GM18511 (cell line): ENCODE measurements around the gene PCDH15.

Experiments
- ATAC-seq: cut with Tn5 transposase; IDR thresholded peaks from one replicate; pipeline ENCODE4 v1.9.1; 2021; ENCODE audit warnings: mild to moderate bottlenecking, moderate library complexity; ENCODE audit not compliant: unreplicated experiment

PCDH15 gene

DNA sequence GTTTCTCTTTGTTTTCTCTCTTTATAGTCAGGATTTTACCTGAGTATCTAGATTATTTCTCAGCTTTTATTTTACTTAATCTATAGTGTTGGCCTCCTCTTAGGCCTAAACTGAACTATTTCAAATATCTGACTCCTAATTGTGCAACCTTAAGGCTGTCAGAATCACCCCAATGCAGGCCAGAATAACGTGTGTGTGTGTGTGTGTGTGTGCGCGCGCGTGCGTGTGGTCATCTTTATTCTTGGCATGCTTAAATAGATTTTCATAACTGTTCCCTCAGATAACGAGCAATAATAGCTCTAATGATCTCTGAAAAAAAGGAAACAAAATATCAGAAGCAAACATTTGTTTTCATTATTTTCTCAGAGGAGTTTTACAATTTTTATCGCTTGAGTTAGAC lies 92.4 kb downstream of the PCDH15 start:
- ATAC-seq: no peak

DNA sequence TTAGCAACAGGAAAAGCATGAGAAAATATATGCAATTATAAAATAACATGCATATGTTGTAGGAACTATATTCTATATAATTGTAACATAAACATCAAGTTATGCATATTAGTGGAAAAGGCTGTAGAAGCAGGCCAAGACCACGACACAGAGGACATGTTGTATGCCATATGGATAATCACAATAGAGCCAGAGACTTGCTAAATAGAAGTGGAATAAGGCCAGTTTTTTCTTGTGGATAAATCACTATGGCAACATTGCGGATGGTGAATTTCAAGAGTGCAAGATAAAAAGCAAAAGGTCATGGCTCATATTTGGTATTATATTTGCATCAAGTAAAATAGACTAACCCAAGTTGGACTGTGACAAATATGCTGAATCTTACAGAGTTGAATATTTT lies 93.0 kb downstream of the PCDH15 start:
- no peak for ATAC-seq

GRCh38 chr10:54702583-54703485 lies 98.2 kb downstream of the PCDH15 start:
- no peak for ATAC-seq

- ATAC-seq: no peak
These were observed 109.7 kb downstream of the PCDH15 start for GRCh38 chr10:54691331-54691730.

DNA sequence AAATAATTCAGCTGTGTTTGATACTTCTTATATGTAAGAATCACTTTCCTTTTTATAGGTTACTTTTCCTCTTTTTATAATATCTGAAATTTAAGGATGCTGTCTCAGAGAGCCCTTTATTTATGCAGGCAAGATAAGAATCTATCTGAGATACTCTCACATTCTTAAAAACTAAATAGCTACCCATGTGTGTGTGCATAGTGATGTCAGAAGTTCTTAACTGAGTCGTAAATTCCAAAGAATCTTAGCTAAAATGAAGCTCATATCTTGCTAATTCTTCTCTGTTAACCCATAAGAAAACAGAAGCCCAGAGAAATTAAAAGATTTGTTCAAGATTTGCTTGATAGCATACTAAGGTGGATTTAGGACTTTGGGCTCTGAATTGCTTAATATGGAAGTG lies 118.5 kb downstream of the PCDH15 start:
- no peak for ATAC-seq

- no peak for ATAC-seq
These were observed 119.9 kb downstream of the PCDH15 start for GRCh38 chr10:54681136-54681535.

GRCh38 chr10:54667136-54667535 lies 133.9 kb downstream of the PCDH15 start:
- no peak for ATAC-seq

- no peak for ATAC-seq
These were observed 134.8 kb downstream of the PCDH15 start for GRCh38 chr10:54666192-54666591.

GRCh38 chr10:54665095-54665494 lies 135.9 kb downstream of the PCDH15 start:
- no peak for ATAC-seq

- no peak for ATAC-seq
These were observed 140.6 kb downstream of the PCDH15 start for GRCh38 chr10:54660397-54660796.

GRCh38 chr10:54656643-54657042 lies 144.4 kb downstream of the PCDH15 start:
- no peak for ATAC-seq

DNA sequence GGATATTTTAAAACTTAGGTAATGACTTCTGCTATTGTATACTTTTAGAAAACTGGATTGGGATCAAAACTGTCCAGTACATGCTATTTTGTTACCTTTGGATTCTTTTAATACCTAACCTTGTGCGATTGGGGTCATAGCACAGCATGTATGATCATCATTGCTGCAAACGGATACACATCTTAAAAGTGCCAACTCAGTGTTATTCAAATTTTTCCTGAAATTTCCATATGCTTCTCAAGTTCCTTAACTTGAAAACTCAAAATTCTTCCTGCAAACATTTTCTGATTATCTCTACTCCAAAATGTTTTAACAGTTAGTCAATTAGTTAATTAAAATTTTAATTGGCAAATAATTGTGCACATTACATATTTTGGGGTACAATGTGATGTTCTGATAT lies 147.5 kb downstream of the PCDH15 start:
- no peak for ATAC-seq

DNA sequence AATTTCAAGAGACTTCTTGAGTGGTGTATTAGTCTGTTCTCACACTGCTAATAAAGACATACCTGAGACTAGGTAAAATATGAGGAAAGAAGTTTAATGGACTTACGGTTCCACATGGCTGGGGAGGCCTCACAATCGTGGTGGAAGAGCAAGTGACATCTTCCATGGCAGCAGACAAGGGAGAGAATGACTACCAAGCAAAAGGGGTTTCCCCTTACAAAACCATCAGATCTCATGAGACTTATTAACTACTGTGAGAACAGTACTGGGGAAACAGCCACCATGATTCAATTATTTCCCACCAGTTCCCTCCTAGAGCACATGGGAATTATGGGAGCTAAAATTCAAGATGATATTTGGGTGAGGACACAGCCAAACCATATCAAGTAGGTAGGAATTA lies 150.5 kb downstream of the PCDH15 start:
- no peak for ATAC-seq

- no peak for ATAC-seq
These were observed 179.0 kb downstream of the PCDH15 start for GRCh38 chr10:54622017-54622416.

DNA sequence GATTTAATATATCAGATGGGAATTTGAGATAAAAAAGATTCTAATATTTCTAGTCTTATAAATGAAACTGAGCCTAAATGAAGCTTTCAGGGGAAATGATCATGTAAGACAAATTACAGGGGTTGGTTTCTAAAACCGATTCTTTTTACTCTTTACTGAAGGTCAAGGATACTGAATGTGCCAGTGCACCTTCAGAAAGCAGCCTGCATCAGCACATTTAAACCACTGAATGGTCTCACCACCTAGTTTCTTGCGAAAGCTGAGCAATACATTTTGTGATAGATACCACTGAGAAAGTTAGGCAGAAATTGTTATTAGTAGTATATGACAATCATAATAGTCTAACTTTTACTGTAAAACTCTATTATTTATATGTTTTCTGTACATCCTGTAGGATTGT lies 180.7 kb downstream of the PCDH15 start:
- no peak for ATAC-seq

GRCh38 chr10:54614072-54614471 lies 187.0 kb downstream of the PCDH15 start:
- no peak for ATAC-seq

DNA sequence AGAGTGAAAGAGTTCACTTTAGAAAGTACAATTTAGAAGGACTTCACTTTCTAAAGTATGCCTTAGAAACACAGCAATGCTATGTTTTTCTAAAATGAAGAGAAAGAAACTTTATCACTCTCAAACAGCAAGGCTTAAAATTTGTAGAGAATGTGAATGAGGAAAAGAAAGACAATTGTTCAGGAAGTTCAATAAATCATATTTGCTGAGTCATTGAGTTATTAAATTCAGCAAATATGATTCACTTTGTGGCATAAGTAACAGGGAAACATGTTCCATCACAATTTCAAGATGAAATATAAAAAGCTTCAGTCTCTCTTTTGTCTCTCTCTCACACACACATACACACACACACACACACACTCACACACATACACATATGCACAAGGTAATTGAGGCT lies 187.9 kb downstream of the PCDH15 start:
- no peak for ATAC-seq

DNA sequence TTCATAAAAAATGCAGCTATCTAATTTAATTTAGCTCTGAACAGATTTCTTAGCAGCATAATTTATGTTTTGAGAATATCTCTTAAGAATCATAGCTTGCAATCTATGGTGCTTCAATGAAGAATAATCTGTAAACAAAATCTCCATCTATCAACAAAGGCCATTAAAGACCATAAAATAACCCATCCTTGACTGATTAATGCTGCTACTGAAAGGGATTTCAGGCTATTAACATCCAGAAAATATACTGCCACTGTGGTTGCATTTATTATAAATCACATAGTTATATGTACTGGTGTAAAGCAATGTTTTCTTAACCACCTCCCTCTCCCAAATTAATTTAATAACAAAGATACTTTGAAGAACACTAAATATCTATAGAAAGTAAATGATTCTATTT lies 191.6 kb downstream of the PCDH15 start:
- no peak for ATAC-seq

- no peak for ATAC-seq
These were observed 193.0 kb downstream of the PCDH15 start for GRCh38 chr10:54607983-54608382.

DNA sequence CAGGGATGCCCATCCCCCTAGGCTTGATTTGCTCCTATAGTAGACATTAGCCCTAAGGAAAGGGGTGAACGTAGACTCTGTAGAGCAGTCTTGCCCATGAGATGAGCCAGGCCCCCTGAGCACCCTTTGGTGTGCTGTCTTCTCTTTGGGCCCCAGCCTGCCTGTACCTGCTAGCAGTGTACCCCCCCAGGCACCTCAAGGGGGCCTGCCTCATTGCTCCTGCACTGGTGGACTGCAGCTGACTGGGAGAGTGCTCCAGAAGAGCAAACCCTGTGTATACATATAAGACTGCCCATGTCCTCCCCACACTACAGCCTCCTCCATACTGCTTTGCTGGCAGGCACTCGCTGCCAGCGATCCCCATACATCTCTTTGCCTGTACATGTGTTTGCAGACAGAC lies 206.7 kb downstream of the PCDH15 start:
- no peak for ATAC-seq

DNA sequence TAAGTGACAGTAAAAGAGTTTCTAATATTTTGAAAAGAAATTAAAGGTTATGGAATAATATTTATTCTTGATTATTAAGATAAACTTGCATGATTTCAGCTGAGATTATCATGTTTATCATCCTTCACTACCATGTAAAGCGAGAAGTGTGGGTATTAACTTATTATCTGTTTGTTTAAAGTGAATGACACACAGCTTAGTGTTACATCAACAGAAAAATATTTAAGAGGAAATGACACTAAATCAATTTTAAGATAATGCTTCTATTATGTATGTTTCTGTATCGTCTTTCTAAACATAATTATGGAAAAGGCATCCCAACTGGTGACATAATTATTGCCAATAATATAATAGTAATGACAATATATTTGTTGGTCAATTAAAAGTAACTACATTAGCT lies 213.1 kb downstream of the PCDH15 start:
- no peak for ATAC-seq

DNA sequence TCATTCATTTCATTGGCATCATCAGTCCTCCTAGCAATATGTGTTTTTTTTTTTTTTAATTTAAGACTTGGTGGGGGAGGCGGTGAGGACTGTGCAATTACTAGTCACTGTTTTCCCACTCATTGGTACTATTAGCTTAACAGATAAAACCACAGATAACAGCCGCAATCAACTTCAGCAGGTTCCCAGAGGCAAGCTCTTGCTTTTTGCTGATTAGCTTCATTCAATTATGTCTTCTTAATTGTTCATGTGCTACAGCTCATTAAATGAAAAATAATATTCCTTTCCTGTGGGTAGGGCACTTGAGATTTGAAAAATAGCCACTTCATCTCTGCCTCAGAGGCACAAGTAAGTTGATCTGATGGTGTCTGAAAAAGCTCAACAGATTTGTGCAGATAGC lies 215.5 kb downstream of the PCDH15 start:
- ATAC-seq: no peak

DNA sequence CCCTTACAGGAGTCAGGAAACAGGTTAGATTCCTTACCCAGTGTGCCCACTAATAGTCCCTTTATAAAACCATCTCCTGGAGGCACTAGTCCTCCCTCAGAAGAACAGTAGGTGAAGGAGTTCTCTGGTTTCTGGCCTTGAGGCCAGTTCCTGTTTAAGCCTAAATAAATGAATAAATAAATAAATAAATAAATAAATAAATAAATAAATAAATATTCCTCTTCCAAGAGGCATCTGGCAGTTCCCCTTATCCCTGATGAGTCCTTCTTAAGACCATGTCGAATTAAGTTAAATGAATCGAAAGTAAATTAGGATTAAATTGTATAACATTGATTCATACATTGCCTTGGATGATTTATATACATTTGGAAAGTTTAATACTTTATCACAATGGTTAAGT lies 223.3 kb downstream of the PCDH15 start:
- ATAC-seq: no peak
